Endothelial cell of umbilical vein (primary cell): ENCODE measurements around the gene LHPP. TPM values are rescaled to one million over a fixed set of nuclear protein-coding genes. Genes with fewer than 3 reads are reported as not detected.

ENCODE experiments used
- BruUV-seq: library from RNA; stranded (reverse); fragments of 400-500 nt; replicated peaks from 2 replicates; lab custom pipeline; 2021; lab: Mats Ljungman, UMichigan
- CTCF ChIA-PET: fragments of 300-600, 350-600 bp; sonication (Branson Sonifier 250); formaldehyde crosslinking; loops from one replicate; lab custom pipeline; 2021; ENCODE audit warnings: antibody characterized with exemption, inconsistent platforms; lab: Charles Lee
- POLR2A ChIA-PET: fragments of 300-600, 350-600 bp; sonication (Branson Sonifier 250); formaldehyde crosslinking; loops from one replicate; lab custom pipeline; 2021; ENCODE audit warnings: antibody characterized with exemption, inconsistent platforms; lab: Charles Lee
- DNase-seq: peaks from one replicate; pipeline ENCODE4 v3.0.0-alpha.2; 2011; ENCODE audit warnings: low read depth, low spot score
- FAIRE-seq: peaks from 2 replicates; lab custom pipeline; 2011; peaks lifted over from hg19 to GRCh38; lab: Jason Lieb, UNC
- H2AFZ ChIP-seq: 2 replicates; pipeline ENCODE4 v1.6.0; 2012; ENCODE audit warnings: low read depth, low read length, control low read depth, inconsistent platforms
- H3K27ac ChIP-seq: 2 replicates; pipeline ENCODE4 v1.5.1; 2011; ENCODE audit warnings: low read depth, mild to moderate bottlenecking, control low read depth, low read length, moderate library complexity; ENCODE audit not compliant: insufficient read depth
- H3K27me3 ChIP-seq, 2 experiments: 2 replicates each; pipeline versions ENCODE4 v1.6.0 to v1.6.1; 2011; ENCODE audit warnings: low read length in 2 of 2, mixed read lengths in 1 of 2; ENCODE audit not compliant: control insufficient read depth in 2 of 2, insufficient read depth in 2 of 2
- H3K36me3 ChIP-seq, 2 experiments: 2 replicates in 1 of 2; 3 replicates in 1 of 2; pipeline ENCODE4 v1.5.1; 2011; ENCODE audit warnings: low read length in 2 of 2, mild to moderate bottlenecking in 1 of 2, moderate library complexity in 1 of 2; ENCODE audit not compliant: control insufficient read depth in 2 of 2, insufficient read depth in 2 of 2; ENCODE audit errors: extremely low read depth in 1 of 2
- H3K4me1 ChIP-seq: 3 replicates; pipeline ENCODE4 v1.5.1; 2011; ENCODE audit warnings: mild to moderate bottlenecking, low read length; ENCODE audit not compliant: control insufficient read depth, insufficient read depth; ENCODE audit errors: extremely low read depth
- H3K4me2 ChIP-seq: 2 replicates; pipeline ENCODE4 v1.6.1; 2011; ENCODE audit warnings: low read length, control low read depth, mixed read lengths; ENCODE audit not compliant: insufficient read depth
- H3K4me3 ChIP-seq, 3 experiments: fragments of 200-600 bp in 1 of 3; sonication (generic), shearing (Covaris generic) in 1 of 3; replicated peaks in 1 of 3; 2 replicates each; pipeline ENCODE4 v1.5.1; 2011 to 2016; ENCODE audit warnings: control low read depth in 3 of 3, low read length in 3 of 3, mild to moderate bottlenecking in 2 of 3, inconsistent platforms in 1 of 3, low read depth in 1 of 3, moderate library complexity in 1 of 3; ENCODE audit not compliant: insufficient read depth in 1 of 3
- H3K79me2 ChIP-seq: 2 replicates; pipeline ENCODE4 v1.6.0; 2012; ENCODE audit warnings: low read length, inconsistent platforms; ENCODE audit not compliant: control insufficient read depth, insufficient read depth
- H3K9ac ChIP-seq: replicated peaks from 2 replicates; pipeline ENCODE3; 2011; ENCODE audit warnings: low read length, control low read depth; ENCODE audit not compliant: insufficient read depth; ENCODE audit errors: extremely low read depth
- H3K9me1 ChIP-seq: replicated peaks from 3 replicates; pipeline ENCODE4 v1.6.0; 2011; ENCODE audit warnings: mild to moderate bottlenecking, low read length; ENCODE audit not compliant: control insufficient read depth, insufficient read depth; ENCODE audit errors: extremely low read depth
- H3K9me3 ChIP-seq: replicated peaks from 2 replicates; pipeline ENCODE4 v1.5.1; 2012; ENCODE audit warnings: low read length, inconsistent platforms; ENCODE audit not compliant: control insufficient read depth, insufficient read depth
- H4K20me1 ChIP-seq: replicated peaks from 2 replicates; pipeline ENCODE3; 2011; ENCODE audit warnings: mild to moderate bottlenecking, low read length; ENCODE audit not compliant: control insufficient read depth, insufficient read depth; ENCODE audit errors: extremely low read depth
- CTCF ChIP-seq, 2 donors: IDR thresholded peaks; 1 replicate in 1 of 2; 2 replicates in 1 of 2; pipeline ENCODE4 v1.5.1; 2011; ENCODE audit warnings: low read length in 2 of 2, mild to moderate bottlenecking in 2 of 2, moderate library complexity in 2 of 2, control low read depth in 1 of 2, inconsistent platforms in 1 of 2, low read depth in 1 of 2; ENCODE audit not compliant: insufficient read depth in 1 of 2; ENCODE audit errors: extremely low read depth in 1 of 2
- EZH2 ChIP-seq: IDR thresholded peaks from 2 replicates; pipeline ENCODE4 v1.6.1; 2012; ENCODE audit warnings: borderline replicate concordance, low read depth, mild to moderate bottlenecking, moderate library complexity, low read length, inconsistent platforms; ENCODE audit not compliant: severe bottlenecking
- FOS ChIP-seq: IDR thresholded peaks from 2 replicates; pipeline ENCODE4 v1.6.1; 2011; ENCODE audit warnings: mild to moderate bottlenecking, low read length, moderate library complexity, borderline replicate concordance; ENCODE audit not compliant: insufficient read depth
- GATA2 ChIP-seq: IDR thresholded peaks from 2 replicates; pipeline ENCODE4 v1.7.0; 2011; ENCODE audit warnings: low read depth, mild to moderate bottlenecking, moderate library complexity, mixed read lengths, low read length; ENCODE audit not compliant: insufficient read length, insufficient read depth
- JUN ChIP-seq: IDR thresholded peaks from 2 replicates; pipeline ENCODE4 v1.6.1; 2011; ENCODE audit warnings: borderline replicate concordance, low read depth; ENCODE audit not compliant: insufficient read length, insufficient read depth
- MAX ChIP-seq: IDR thresholded peaks from 2 replicates; pipeline ENCODE4 v1.6.1; 2011; ENCODE audit not compliant: insufficient read depth, insufficient read length
- MYC ChIP-seq: IDR thresholded peaks from one replicate; pipeline ENCODE4 v1.6.1; 2011; ENCODE audit warnings: mild to moderate bottlenecking, low read depth, low read length
- POLR2A ChIP-seq: IDR thresholded peaks from 2 replicates; pipeline ENCODE4 v1.6.1; 2012; ENCODE audit warnings: low read depth, mild to moderate bottlenecking, control low read depth, low read length
- POLR2AphosphoS5 ChIP-seq: IDR thresholded peaks from 2 replicates; pipeline ENCODE4 v1.6.1; 2012; ENCODE audit warnings: low read depth, mild to moderate bottlenecking, control low read depth, low read length, moderate library complexity; ENCODE audit not compliant: insufficient read depth
- dilution Hi-C: fragments of 300-500 bp; cut with MboI; formaldehyde crosslinking; loops from one replicate; pipeline ENCODE4 v1.15.0; 2019; ENCODE audit warnings: low sequenced_read_pairs; ENCODE audit not compliant: extremely low pct_ligation_motif_present
- intact Hi-C: fragments of 100-400 bp; cut with micrococcal nuclease; formaldehyde crosslinking; loops from one replicate; pipeline ENCODE4 v1.10.0; 2022
- polyA plus RNA-seq, 4 experiments: library from polyadenylated mRNA; depleted of rRNA in 3 of 4; stranded (reverse) in 3 of 4; unstranded in 1 of 4; fragments of >200 nt; gene quantifications; 2 replicates each; pipeline versions ENCODE4 v1.2.1 to v1.2.3, GENCODE V29; 2011 to 2012; ENCODE audit warnings: missing spikeins in 1 of 4
- total RNA-seq: library from RNA; stranded (reverse); gene quantifications from 2 replicates; pipeline ENCODE4 v1.2.3, GENCODE V29; 2021

Gene LHPP
- total and polyA plus RNA-seq, 2 donors (not counting 3 experiments of a cell fraction or from before 2014, with no cell fraction given): 5.8 to 11.2 TPM

- dilution Hi-C loops (no loop called here), intact Hi-C loops (no loop called here)
- H3K9me1 ChIP-seq: no peaks in the 10 kb centered on the region
- POLR2A ChIA-PET: no interaction called here
- H3K79me2 ChIP-seq: peaks cover 24% of the 10 kb centered on the region
- H2AFZ ChIP-seq: no peak overlapping the region
- H3K4me2 ChIP-seq: no peak overlapping the region
- H3K4me3 ChIP-seq: no peak overlapping the region
- no peak for DNase-seq
- CTCF ChIA-PET: interaction anchor here (0.6 kb wide), 1 partner anchor 31 kb away, joined by 5 read pairs; no protein-coding TSS in a partner anchor
- H3K4me1 ChIP-seq: peaks cover 2% of the 10 kb centered on the region
- no TSS peak for BruUV-seq
- no peaks in the 10 kb centered on the region for H3K9me3 ChIP-seq
- no peaks in the 10 kb centered on the region for H4K20me1 ChIP-seq
- no peak for FAIRE-seq
- H3K27ac ChIP-seq: no peak overlapping the region
- H3K27me3 ChIP-seq: peaks cover 0 to 6% of the 10 kb centered on the region in 2 experiments
- TF ChIP-seq MYC (no peak), FOS (no peak), POLR2A (no peak), CTCF (IDR thresholded peaks at IDR 0.05; ENCODE audit: extremely low read depth in 1 of 2, insufficient read depth in 1 of 2, low read depth in 1 of 2, low read length in 2 of 2) (no peak), POLR2AphosphoS5 (no peak), EZH2 (no peak), JUN (no peak), MAX (no peak), GATA2 (no peak)
- no peak overlapping the region for H3K9ac ChIP-seq
- no peaks in the 10 kb centered on the region for H3K36me3 ChIP-seq
Observed at GRCh38 chr10:124420254-124420653, 41.4 kb upstream of the LHPP start.
